CD8-positive, alpha-beta memory T cell (primary cell): ENCODE measurements around the gene FRY. TPM values are rescaled to one million over a fixed set of nuclear protein-coding genes. Genes with fewer than 3 reads are reported as not detected.

Experiments
- CTCF ChIA-PET: fragments of 350-600 bp; sonication (Branson Sonifier 250); formaldehyde crosslinking; loops from one replicate; lab custom pipeline; 2021; ENCODE audit warnings: antibody characterized with exemption; lab: Charles Lee
- POLR2A ChIA-PET: fragments of 350-600 bp; sonication (Branson Sonifier 250); formaldehyde crosslinking; loops from one replicate; lab custom pipeline; 2021; ENCODE audit warnings: antibody characterized with exemption; lab: Charles Lee
- DNase-seq, 5 donors: peaks; one replicate each; pipeline versions ENCODE4 v3.0.0 to v3.0.0-alpha.2; 2020 to 2022; ENCODE audit warnings: mixed read lengths in 1 of 5
- H3K27ac ChIP-seq: one replicate; pipeline ENCODE4 v1.7.0; 2013; ENCODE audit warnings: low read depth, mild to moderate bottlenecking, low read length, moderate library complexity
- H3K27me3 ChIP-seq: 2 replicates; pipeline ENCODE4 v1.7.0; 2013; ENCODE audit warnings: low read length, mild to moderate bottlenecking; ENCODE audit not compliant: insufficient read depth, poor library complexity, severe bottlenecking
- H3K36me3 ChIP-seq: 2 replicates; pipeline ENCODE4 v1.7.0; 2013; ENCODE audit warnings: mild to moderate bottlenecking, low read length, moderate library complexity; ENCODE audit not compliant: insufficient read depth
- H3K4me1 ChIP-seq: 2 replicates; pipeline ENCODE4 v1.7.0; 2013; ENCODE audit warnings: mild to moderate bottlenecking, low read length, moderate library complexity; ENCODE audit not compliant: insufficient read depth
- H3K4me3 ChIP-seq: 2 replicates; pipeline ENCODE4 v1.7.0; 2013; ENCODE audit warnings: mild to moderate bottlenecking, low read length
- H3K9me3 ChIP-seq: 2 replicates; pipeline ENCODE4 v1.7.0; 2013; ENCODE audit warnings: mild to moderate bottlenecking, low read length
- H3K27ac Mint-ChIP-seq, 8 donors: one replicate each; pipeline ENCODE4 v1.8.0; 2020 to 2021; ENCODE audit warnings: mixed read lengths in 8 of 8, mild to moderate bottlenecking in 6 of 8, inconsistent platforms in 3 of 8, moderate library complexity in 3 of 8
- H3K27me3 Mint-ChIP-seq, 2 donors: one replicate each; pipeline ENCODE4 v1.8.0; 2020 to 2021; ENCODE audit warnings: mixed read lengths in 2 of 2, mild to moderate bottlenecking in 1 of 2, moderate library complexity in 1 of 2
- H3K36me3 Mint-ChIP-seq, 3 donors: one replicate each; pipeline ENCODE4 v1.8.0; 2020 to 2021; ENCODE audit warnings: mixed read lengths in 3 of 3, inconsistent platforms in 1 of 3, mild to moderate bottlenecking in 1 of 3
- H3K4me1 Mint-ChIP-seq, 3 donors: one replicate each; pipeline ENCODE4 v1.8.0; 2020 to 2021; ENCODE audit warnings: mixed read lengths in 3 of 3, inconsistent platforms in 1 of 3, mild to moderate bottlenecking in 1 of 3
- H3K4me3 Mint-ChIP-seq, 7 donors: one replicate each; pipeline ENCODE4 v1.8.0; 2020 to 2021; ENCODE audit warnings: mixed read lengths in 7 of 7, mild to moderate bottlenecking in 6 of 7, moderate library complexity in 4 of 7, inconsistent platforms in 2 of 7
- H3K9me3 Mint-ChIP-seq, 5 donors: one replicate each; pipeline ENCODE4 v1.8.0; 2020 to 2022; ENCODE audit warnings: mixed read lengths in 5 of 5, mild to moderate bottlenecking in 3 of 5, moderate library complexity in 2 of 5, inconsistent platforms in 1 of 5
- polyA plus RNA-seq: library from polyadenylated mRNA; unstranded; fragments of 300-500 nt; fragmentation: Illumina TruSeq; gene quantifications from one replicate; pipeline ENCODE4 v1.2.3, GENCODE V29; 2021
- total RNA-seq, 2 experiments: library from RNA; stranded (reverse); gene quantifications; one replicate each; pipeline ENCODE4 v1.2.3, GENCODE V29; 2021

Gene FRY
- total and polyA plus RNA-seq, 3 experiments from 2014 or later: 0.53 to 1.5 (median 0.72) TPM

GRCh38 chr13:32277839-32278238 is 246.3 kb downstream of the FRY start:
- H3K4me1 ChIP-seq: no peaks in the 10 kb centered on the region
- H3K9me3 ChIP-seq: no peaks in the 10 kb centered on the region
- H3K9me3 Mint-ChIP-seq: no peaks in the 10 kb centered on the region
- no peak overlapping the region for H3K4me3 Mint-ChIP-seq
- no peak overlapping the region for H3K4me3 ChIP-seq
- H3K36me3 ChIP-seq: no peaks in the 10 kb centered on the region
- peaks cover 0 to 2% of the 10 kb centered on the region in 2 donors for H3K27me3 Mint-ChIP-seq
- no peak overlapping the region for H3K27ac ChIP-seq
- DNase-seq: no peak
- CTCF ChIA-PET: interaction anchor here (1.8 kb wide), 1 partner anchor 9 kb away, joined by 4 read pairs; no protein-coding TSS in a partner anchor
- POLR2A ChIA-PET: no interaction called here
- H3K27ac Mint-ChIP-seq: no peak overlapping the region
- H3K27me3 ChIP-seq: no peaks in the 10 kb centered on the region
- H3K36me3 Mint-ChIP-seq: peaks cover 0 to 1% (median 0%) of the 10 kb centered on the region in 3 donors
- H3K4me1 Mint-ChIP-seq: no peaks in the 10 kb centered on the region

- DNase-seq: no peak
- H3K27ac ChIP-seq: no peak overlapping the region
- no peaks in the 10 kb centered on the region for H3K36me3 ChIP-seq
- H3K4me1 ChIP-seq: no peaks in the 10 kb centered on the region
- ChIA-PET CTCF (interaction anchor here (1.0 kb wide), 1 partner anchor 9 kb away, joined by 4 read pairs; no protein-coding TSS in a partner anchor), POLR2A (no interaction called here)
- H3K4me1 Mint-ChIP-seq: no peaks in the 10 kb centered on the region
- H3K4me3 Mint-ChIP-seq: no peak overlapping the region
- H3K27ac Mint-ChIP-seq: no peak overlapping the region
- H3K4me3 ChIP-seq: no peak overlapping the region
- no peaks in the 10 kb centered on the region for H3K9me3 ChIP-seq
- peaks cover 0 to 1% (median 0%) of the 10 kb centered on the region in 3 donors for H3K36me3 Mint-ChIP-seq
- peaks cover 0 to 2% of the 10 kb centered on the region in 2 donors for H3K27me3 Mint-ChIP-seq
- H3K27me3 ChIP-seq: no peaks in the 10 kb centered on the region
- H3K9me3 Mint-ChIP-seq: no peaks in the 10 kb centered on the region
Measured at GRCh38 chr13:32278426-32278825, 246.9 kb downstream of the FRY start.

- H3K27ac Mint-ChIP-seq: no peak overlapping the region
- H3K9me3 Mint-ChIP-seq: no peaks in the 10 kb centered on the region
- Histone ChIP-seq H3K4me3 (no peak overlapping the region), H3K27ac (no peak overlapping the region), H3K36me3 (no peaks in the 10 kb centered on the region), H3K4me1 (no peaks in the 10 kb centered on the region), H3K27me3 (no peaks in the 10 kb centered on the region), H3K9me3 (no peaks in the 10 kb centered on the region)
- DNase-seq: no peak
- H3K4me1 Mint-ChIP-seq: no peaks in the 10 kb centered on the region
- no peak overlapping the region for H3K4me3 Mint-ChIP-seq
- H3K27me3 Mint-ChIP-seq: peaks cover 2 to 3% of the 10 kb centered on the region in 2 donors
- CTCF ChIA-PET: no interaction called here
- POLR2A ChIA-PET: no interaction called here
- peaks cover 0 to 3% (median 0%) of the 10 kb centered on the region in 3 donors for H3K36me3 Mint-ChIP-seq
Measured at GRCh38 chr13:32281096-32281495, 249.5 kb downstream of the FRY start.

GRCh38 chr13:32282096-32282711 is 250.6 kb downstream of the FRY start:
- H3K4me3 Mint-ChIP-seq: no peak overlapping the region
- peak overlapping the region in 1 of 8 donors; percentile 21 for H3K27ac Mint-ChIP-seq
- peaks cover 2 to 3% of the 10 kb centered on the region in 2 donors for H3K27me3 Mint-ChIP-seq
- H3K36me3 Mint-ChIP-seq: peaks cover 0 to 3% (median 0%) of the 10 kb centered on the region in 3 donors
- Histone ChIP-seq H3K4me1 (no peaks in the 10 kb centered on the region), H3K36me3 (no peaks in the 10 kb centered on the region), H3K27ac (no peak overlapping the region), H3K4me3 (no peak overlapping the region), H3K27me3 (no peaks in the 10 kb centered on the region), H3K9me3 (no peaks in the 10 kb centered on the region)
- no peak for DNase-seq
- H3K4me1 Mint-ChIP-seq: no peaks in the 10 kb centered on the region
- H3K9me3 Mint-ChIP-seq: no peaks in the 10 kb centered on the region
- ChIA-PET CTCF (no interaction called here), POLR2A (no interaction called here)

- ChIA-PET POLR2A (no interaction called here), CTCF (no interaction called here)
- Mint-ChIP-seq H3K27me3 (peaks cover under 1 to 3% of the 10 kb centered on the region in 2 donors), H3K9me3 (no peaks in the 10 kb centered on the region), H3K4me3 (no peak overlapping the region), H3K4me1 (no peaks in the 10 kb centered on the region), H3K36me3 (peaks cover 0 to 3% (median 0%) of the 10 kb centered on the region in 3 donors), H3K27ac (no peak overlapping the region)
- Histone ChIP-seq H3K27me3 (no peaks in the 10 kb centered on the region), H3K27ac (no peak overlapping the region), H3K4me1 (no peaks in the 10 kb centered on the region), H3K9me3 (no peaks in the 10 kb centered on the region), H3K36me3 (no peaks in the 10 kb centered on the region), H3K4me3 (no peak overlapping the region)
- DNase-seq: no peak
Measured at GRCh38 chr13:32284927-32285632, 253.5 kb downstream of the FRY start.

GRCh38 chr13:32285633-32285965 is 254.0 kb downstream of the FRY start:
- Histone ChIP-seq H3K4me1 (no peaks in the 10 kb centered on the region), H3K4me3 (no peak overlapping the region), H3K9me3 (no peaks in the 10 kb centered on the region), H3K27ac (no peak overlapping the region), H3K36me3 (no peaks in the 10 kb centered on the region), H3K27me3 (no peaks in the 10 kb centered on the region)
- Mint-ChIP-seq H3K4me3 (no peak overlapping the region), H3K4me1 (no peaks in the 10 kb centered on the region), H3K27me3 (peaks cover 2 to 3% of the 10 kb centered on the region in 2 donors), H3K9me3 (no peaks in the 10 kb centered on the region), H3K27ac (no peak overlapping the region), H3K36me3 (peaks cover 0 to 5% (median 0%) of the 10 kb centered on the region in 3 donors)
- ChIA-PET CTCF (no interaction called here), POLR2A (no interaction called here)
- no peak for DNase-seq

- Mint-ChIP-seq H3K36me3 (no peaks in the 10 kb centered on the region), H3K9me3 (no peaks in the 10 kb centered on the region), H3K27me3 (peaks cover 6 to 40% of the 10 kb centered on the region in 2 donors), H3K4me1 (no peaks in the 10 kb centered on the region), H3K27ac (no peak overlapping the region), H3K4me3 (no peak overlapping the region)
- H3K4me1 ChIP-seq: no peaks in the 10 kb centered on the region
- H3K27ac ChIP-seq: no peak overlapping the region
- H3K36me3 ChIP-seq: no peaks in the 10 kb centered on the region
- ChIA-PET CTCF (no interaction called here), POLR2A (no interaction called here)
- no peak for DNase-seq
- no peaks in the 10 kb centered on the region for H3K27me3 ChIP-seq
- no peak overlapping the region for H3K4me3 ChIP-seq
- no peaks in the 10 kb centered on the region for H3K9me3 ChIP-seq
Measured at GRCh38 chr13:32297206-32297605, 265.6 kb downstream of the FRY start.

- peaks cover 6 to 40% of the 10 kb centered on the region in 2 donors for H3K27me3 Mint-ChIP-seq
- H3K27ac ChIP-seq: no peak overlapping the region
- H3K27ac Mint-ChIP-seq: no peak overlapping the region
- no peaks in the 10 kb centered on the region for H3K4me1 ChIP-seq
- H3K4me3 Mint-ChIP-seq: no peak overlapping the region
- H3K27me3 ChIP-seq: no peaks in the 10 kb centered on the region
- no peaks in the 10 kb centered on the region for H3K9me3 ChIP-seq
- no peaks in the 10 kb centered on the region for H3K36me3 ChIP-seq
- POLR2A ChIA-PET: no interaction called here
- CTCF ChIA-PET: no interaction called here
- H3K4me3 ChIP-seq: no peak overlapping the region
- H3K36me3 Mint-ChIP-seq: no peaks in the 10 kb centered on the region
- no peak for DNase-seq
- H3K9me3 Mint-ChIP-seq: no peaks in the 10 kb centered on the region
- no peaks in the 10 kb centered on the region for H3K4me1 Mint-ChIP-seq
Measured at GRCh38 chr13:32298695-32299094, 267.1 kb downstream of the FRY start.
